HUES48 (cell line): ENCODE results near the gene DNAH6.

Experiments
- H3K27ac ChIP-seq: one replicate; pipeline ENCODE4 v1.7.0; 2013; ENCODE audit warnings: low read depth, low read length, inconsistent platforms
- H3K27me3 ChIP-seq: 2 replicates; pipeline ENCODE4 v1.6.1; 2013; ENCODE audit warnings: mild to moderate bottlenecking, low read length; ENCODE audit not compliant: control insufficient read depth, insufficient read depth
- H3K36me3 ChIP-seq: 2 replicates; pipeline ENCODE4 v1.6.1; 2013; ENCODE audit warnings: low read length; ENCODE audit not compliant: control insufficient read depth, insufficient read depth
- H3K4me1 ChIP-seq: 2 replicates; pipeline ENCODE4 v1.6.1; 2013; ENCODE audit warnings: mild to moderate bottlenecking, low read length; ENCODE audit not compliant: control insufficient read depth, insufficient read depth
- H3K4me3 ChIP-seq: 2 replicates; pipeline ENCODE4 v1.5.1; 2013; ENCODE audit warnings: mild to moderate bottlenecking, low read depth, low read length
- H3K9ac ChIP-seq: 2 replicates; pipeline ENCODE4 v1.6.1; 2013; ENCODE audit warnings: mild to moderate bottlenecking, low read depth, low read length, moderate library complexity
- H3K9me3 ChIP-seq: 2 replicates; pipeline ENCODE4 v1.6.1; 2013; ENCODE audit warnings: low read length; ENCODE audit not compliant: control insufficient read depth, insufficient read depth

DNAH6 gene

GRCh38 chr2:84840306-84840705 lies 324.0 kb downstream of the DNAH6 start:
- Histone ChIP-seq H3K4me1 (no peaks in the 10 kb centered on the region), H3K9me3 (no peaks in the 10 kb centered on the region; the same call in 1 of the 2 replicates), H3K27ac (no peak overlapping the region)

GRCh38 chr2:84841577-84841976 lies 325.3 kb downstream of the DNAH6 start:
- H3K27ac ChIP-seq = no peak overlapping the region
- no peak overlapping the region for H3K9ac ChIP-seq
- no peak overlapping the region for H3K4me3 ChIP-seq
- H3K9me3 ChIP-seq = no peaks in the 10 kb centered on the region
- no peaks in the 10 kb centered on the region for H3K4me1 ChIP-seq
- no peaks in the 10 kb centered on the region for H3K27me3 ChIP-seq
- H3K36me3 ChIP-seq = no peaks in the 10 kb centered on the region

More at GRCh38 chr2:84840306-84840705, 324.0 kb downstream of the DNAH6 start:
- Histone ChIP-seq H3K27me3 (no peaks in the 10 kb centered on the region), H3K36me3 (no peaks in the 10 kb centered on the region), H3K9ac (no peak overlapping the region), H3K4me3 (no peak overlapping the region)

GRCh38 chr2:84844141-84844540 lies 327.8 kb downstream of the DNAH6 start:
- no peaks in the 10 kb centered on the region for H3K36me3 ChIP-seq
- H3K4me1 ChIP-seq = no peaks in the 10 kb centered on the region
- H3K4me3 ChIP-seq = no peak overlapping the region
- H3K27me3 ChIP-seq = no peaks in the 10 kb centered on the region
- H3K27ac ChIP-seq = no peak overlapping the region
- H3K9ac ChIP-seq = no peak overlapping the region
- no peaks in the 10 kb centered on the region for H3K9me3 ChIP-seq

- Histone ChIP-seq H3K4me3 (no peak overlapping the region), H3K27ac (no peak overlapping the region), H3K27me3 (no peaks in the 10 kb centered on the region), H3K9ac (no peak overlapping the region), H3K9me3 (no peaks in the 10 kb centered on the region), H3K4me1 (no peaks in the 10 kb centered on the region), H3K36me3 (no peaks in the 10 kb centered on the region)
Observed at GRCh38 chr2:84846041-84846663, 329.9 kb downstream of the DNAH6 start.

GRCh38 chr2:84846741-84847142 lies 330.4 kb downstream of the DNAH6 start:
- no peaks in the 10 kb centered on the region for H3K36me3 ChIP-seq
- H3K27me3 ChIP-seq = no peaks in the 10 kb centered on the region
- H3K4me3 ChIP-seq = no peak overlapping the region
- no peak overlapping the region for H3K9ac ChIP-seq
- no peaks in the 10 kb centered on the region for H3K4me1 ChIP-seq
- no peak overlapping the region for H3K27ac ChIP-seq
- no peaks in the 10 kb centered on the region for H3K9me3 ChIP-seq

GRCh38 chr2:84847326-84848050 lies 331.2 kb downstream of the DNAH6 start:
- Histone ChIP-seq H3K4me3 (no peak overlapping the region), H3K27me3 (no peaks in the 10 kb centered on the region), H3K4me1 (no peaks in the 10 kb centered on the region), H3K9ac (no peak overlapping the region), H3K9me3 (no peaks in the 10 kb centered on the region), H3K36me3 (no peaks in the 10 kb centered on the region), H3K27ac (no peak overlapping the region)

GRCh38 chr2:84849271-84849952 lies 333.1 kb downstream of the DNAH6 start:
- no peaks in the 10 kb centered on the region; the same call in 1 of the 2 replicates for H3K4me1 ChIP-seq
- H3K4me3 ChIP-seq = no peak overlapping the region
- H3K36me3 ChIP-seq = no peaks in the 10 kb centered on the region
- no peak overlapping the region for H3K9ac ChIP-seq
- peaks cover 4% of the 10 kb centered on the region for H3K27me3 ChIP-seq
- no peaks in the 10 kb centered on the region for H3K9me3 ChIP-seq
- H3K27ac ChIP-seq = no peak overlapping the region

- Histone ChIP-seq H3K36me3 (no peaks in the 10 kb centered on the region), H3K9me3 (no peaks in the 10 kb centered on the region), H3K4me3 (no peak overlapping the region), H3K27ac (no peak overlapping the region), H3K9ac (no peak overlapping the region), H3K27me3 (peaks cover 15% of the 10 kb centered on the region), H3K4me1 (peaks cover 9% of the 10 kb centered on the region)
Observed at GRCh38 chr2:84850471-84850870, 334.2 kb downstream of the DNAH6 start.

GRCh38 chr2:84851876-84852275 lies 335.6 kb downstream of the DNAH6 start:
- Histone ChIP-seq H3K27ac (no peak overlapping the region), H3K27me3 (peaks cover 28% of the 10 kb centered on the region), H3K36me3 (no peaks in the 10 kb centered on the region), H3K4me1 (peaks cover 17% of the 10 kb centered on the region), H3K9me3 (no peaks in the 10 kb centered on the region), H3K9ac (no peak overlapping the region), H3K4me3 (no peak overlapping the region)

- Histone ChIP-seq H3K9ac (no peak overlapping the region), H3K4me1 (peaks cover 17% of the 10 kb centered on the region), H3K4me3 (no peak overlapping the region)
Observed at GRCh38 chr2:84854850-84855249, 338.6 kb downstream of the DNAH6 start.

GRCh38 chr2:84855731-84856130 lies 339.4 kb downstream of the DNAH6 start:
- Histone ChIP-seq H3K27ac (no peak overlapping the region), H3K27me3 (peaks cover 40% of the 10 kb centered on the region), H3K4me3 (peak overlapping the region; percentile 31), H3K9ac (no peak overlapping the region), H3K36me3 (no peaks in the 10 kb centered on the region), H3K9me3 (no peaks in the 10 kb centered on the region), H3K4me1 (peaks cover 17% of the 10 kb centered on the region)

More at GRCh38 chr2:84854850-84855249, 338.6 kb downstream of the DNAH6 start:
- Histone ChIP-seq H3K36me3 (no peaks in the 10 kb centered on the region), H3K27me3 (peaks cover 40% of the 10 kb centered on the region), H3K27ac (no peak overlapping the region), H3K9me3 (no peaks in the 10 kb centered on the region)
